WTC11 (cell line): ENCODE measurements around the gene TES.

Source experiments
- E2F1 ChIP-seq: sonication (generic); formaldehyde crosslinking; IDR thresholded peaks from 2 replicates; pipeline ENCODE4 v1.8.0; 2022; ENCODE audit warnings: mild to moderate bottlenecking, missing genetic modification reagents
- FOXK1 ChIP-seq: sonication (generic); formaldehyde crosslinking; IDR thresholded peaks from 2 replicates; pipeline ENCODE4 v1.8.0; 2022; ENCODE audit warnings: mild to moderate bottlenecking, moderate library complexity, missing genetic modification reagents
- GABPB1 ChIP-seq: sonication (generic); formaldehyde crosslinking; IDR thresholded peaks from 2 replicates; pipeline ENCODE4 v1.8.1; 2023; ENCODE audit warnings: mild to moderate bottlenecking, missing genetic modification reagents
- JUN ChIP-seq: sonication (generic); formaldehyde crosslinking; IDR thresholded peaks from 2 replicates; pipeline ENCODE4 v1.8.0; 2023; ENCODE audit warnings: mild to moderate bottlenecking, missing genetic modification reagents
- MAX ChIP-seq: sonication (generic); formaldehyde crosslinking; IDR thresholded peaks from 2 replicates; pipeline ENCODE4 v1.8.0; 2022; ENCODE audit warnings: mild to moderate bottlenecking, missing genetic modification reagents
- TF ChIP-seq, protein P1 (sequence below): fragments of 200-600 bp; IDR thresholded peaks from 2 replicates; pipeline ENCODE4 v1.8.0; 2022; ENCODE audit warnings: antibody characterized with exemption
- TF ChIP-seq, protein P2 (sequence below): sonication (generic); formaldehyde crosslinking; IDR thresholded peaks from 2 replicates; pipeline ENCODE4 v1.8.1; 2022; ENCODE audit warnings: low read depth, mild to moderate bottlenecking, moderate library complexity, missing genetic modification reagents, borderline replicate concordance

GRCh38 chr7:116169060-116169459 is 41.3 kb upstream of the TES start:
- no peak for TF ChIP-seq FOXK1
- TF ChIP-seq, protein P1, sequence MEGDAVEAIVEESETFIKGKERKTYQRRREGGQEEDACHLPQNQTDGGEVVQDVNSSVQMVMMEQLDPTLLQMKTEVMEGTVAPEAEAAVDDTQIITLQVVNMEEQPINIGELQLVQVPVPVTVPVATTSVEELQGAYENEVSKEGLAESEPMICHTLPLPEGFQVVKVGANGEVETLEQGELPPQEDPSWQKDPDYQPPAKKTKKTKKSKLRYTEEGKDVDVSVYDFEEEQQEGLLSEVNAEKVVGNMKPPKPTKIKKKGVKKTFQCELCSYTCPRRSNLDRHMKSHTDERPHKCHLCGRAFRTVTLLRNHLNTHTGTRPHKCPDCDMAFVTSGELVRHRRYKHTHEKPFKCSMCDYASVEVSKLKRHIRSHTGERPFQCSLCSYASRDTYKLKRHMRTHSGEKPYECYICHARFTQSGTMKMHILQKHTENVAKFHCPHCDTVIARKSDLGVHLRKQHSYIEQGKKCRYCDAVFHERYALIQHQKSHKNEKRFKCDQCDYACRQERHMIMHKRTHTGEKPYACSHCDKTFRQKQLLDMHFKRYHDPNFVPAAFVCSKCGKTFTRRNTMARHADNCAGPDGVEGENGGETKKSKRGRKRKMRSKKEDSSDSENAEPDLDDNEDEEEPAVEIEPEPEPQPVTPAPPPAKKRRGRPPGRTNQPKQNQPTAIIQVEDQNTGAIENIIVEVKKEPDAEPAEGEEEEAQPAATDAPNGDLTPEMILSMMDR = no peak
- TF ChIP-seq E2F1 (CRISPR knock-in tag) = no peak
- TF ChIP-seq, protein P2, sequence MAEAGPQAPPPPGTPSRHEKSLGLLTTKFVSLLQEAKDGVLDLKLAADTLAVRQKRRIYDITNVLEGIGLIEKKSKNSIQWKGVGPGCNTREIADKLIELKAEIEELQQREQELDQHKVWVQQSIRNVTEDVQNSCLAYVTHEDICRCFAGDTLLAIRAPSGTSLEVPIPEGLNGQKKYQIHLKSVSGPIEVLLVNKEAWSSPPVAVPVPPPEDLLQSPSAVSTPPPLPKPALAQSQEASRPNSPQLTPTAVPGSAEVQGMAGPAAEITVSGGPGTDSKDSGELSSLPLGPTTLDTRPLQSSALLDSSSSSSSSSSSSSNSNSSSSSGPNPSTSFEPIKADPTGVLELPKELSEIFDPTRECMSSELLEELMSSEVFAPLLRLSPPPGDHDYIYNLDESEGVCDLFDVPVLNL = no peak
- no peak for TF ChIP-seq JUN
- no peak for TF ChIP-seq MAX (CRISPR knock-in tag)
- no peak for TF ChIP-seq GABPB1 (CRISPR knock-in tag)
